ENCODE data around the gene CDH13. TPM values are rescaled to one million over a fixed set of nuclear protein-coding genes. Genes with fewer than 3 reads are reported as not detected.
A peak's percentile ranks its signal among the peaks of the same experiment; 100 is the strongest.

CDH13 gene
- total RNA-seq, 1 donor from 2014 or later, result not detected

GRCh38 chr16:83589576-83589975 lies 962.8 kb downstream of the CDH13 start:
- DNase-seq, result no peak
- no peaks in the 10 kb centered on the region for H3K27me3 Mint-ChIP-seq
- intact Hi-C loops (cut with micrococcal nuclease), result no loop called here
- H3K9me3 Mint-ChIP-seq, result peaks cover 4% of the 10 kb centered on the region
- no peaks in the 10 kb centered on the region for H3K36me3 Mint-ChIP-seq (ENCODE audit: low read depth)
- no peak overlapping the region for H3K27ac Mint-ChIP-seq
- H3K4me1 Mint-ChIP-seq, result no peaks in the 10 kb centered on the region
- no peak overlapping the region for H3K4me3 Mint-ChIP-seq

- H3K4me1 Mint-ChIP-seq, result no peaks in the 10 kb centered on the region
- DNase-seq, result no peak
- H3K9me3 Mint-ChIP-seq, result peaks cover 4% of the 10 kb centered on the region
- H3K4me3 Mint-ChIP-seq, result no peak overlapping the region
- H3K27ac Mint-ChIP-seq, result no peak overlapping the region
- H3K27me3 Mint-ChIP-seq, result no peaks in the 10 kb centered on the region
- no peaks in the 10 kb centered on the region for H3K36me3 Mint-ChIP-seq (ENCODE audit: low read depth)
- intact Hi-C loops (cut with micrococcal nuclease), result no loop called here
Measured at GRCh38 chr16:83592778-83593177, 966.0 kb downstream of the CDH13 start.

DNA sequence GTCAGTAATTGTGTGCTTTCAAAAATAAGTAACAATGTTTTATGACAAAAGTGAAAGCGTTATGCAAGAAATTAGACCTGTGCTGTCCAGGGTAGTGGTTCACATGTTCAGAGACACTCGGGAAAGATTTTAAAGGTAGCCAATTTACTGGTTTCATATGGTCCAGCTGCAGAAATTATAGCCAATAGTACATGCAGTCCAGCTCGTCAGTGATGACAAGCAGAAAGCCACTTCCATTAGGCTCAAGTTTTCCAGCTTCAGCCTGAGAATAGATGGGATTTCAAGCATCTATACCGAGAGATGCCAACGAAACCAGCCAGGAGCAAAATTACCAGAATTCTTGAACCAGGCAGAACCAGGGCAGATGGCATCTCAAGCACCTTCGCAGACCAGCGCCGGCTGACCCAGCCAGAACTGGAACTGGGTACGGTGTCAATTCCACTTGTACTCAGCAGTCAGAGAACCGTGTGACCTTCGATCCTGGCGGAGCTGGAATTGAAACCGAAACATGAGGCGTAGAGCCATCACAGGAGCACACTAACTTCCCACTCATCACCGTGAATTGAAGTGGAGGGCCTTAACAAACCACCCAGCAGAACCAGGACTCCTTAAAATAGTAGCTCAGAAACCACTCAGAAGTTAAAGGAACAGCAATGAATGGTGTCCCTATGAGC lies 973.2 kb downstream of the CDH13 start:
- no peaks in the 10 kb centered on the region for H3K4me1 Mint-ChIP-seq
- intact Hi-C loops (cut with micrococcal nuclease), result no loop called here
- no peak overlapping the region for H3K4me3 Mint-ChIP-seq
- no peak for DNase-seq
- no peak overlapping the region for H3K27ac Mint-ChIP-seq
- H3K36me3 Mint-ChIP-seq (ENCODE audit: low read depth), result no peaks in the 10 kb centered on the region
- H3K27me3 Mint-ChIP-seq, result no peaks in the 10 kb centered on the region
- no peaks in the 10 kb centered on the region for H3K9me3 Mint-ChIP-seq

DNA sequence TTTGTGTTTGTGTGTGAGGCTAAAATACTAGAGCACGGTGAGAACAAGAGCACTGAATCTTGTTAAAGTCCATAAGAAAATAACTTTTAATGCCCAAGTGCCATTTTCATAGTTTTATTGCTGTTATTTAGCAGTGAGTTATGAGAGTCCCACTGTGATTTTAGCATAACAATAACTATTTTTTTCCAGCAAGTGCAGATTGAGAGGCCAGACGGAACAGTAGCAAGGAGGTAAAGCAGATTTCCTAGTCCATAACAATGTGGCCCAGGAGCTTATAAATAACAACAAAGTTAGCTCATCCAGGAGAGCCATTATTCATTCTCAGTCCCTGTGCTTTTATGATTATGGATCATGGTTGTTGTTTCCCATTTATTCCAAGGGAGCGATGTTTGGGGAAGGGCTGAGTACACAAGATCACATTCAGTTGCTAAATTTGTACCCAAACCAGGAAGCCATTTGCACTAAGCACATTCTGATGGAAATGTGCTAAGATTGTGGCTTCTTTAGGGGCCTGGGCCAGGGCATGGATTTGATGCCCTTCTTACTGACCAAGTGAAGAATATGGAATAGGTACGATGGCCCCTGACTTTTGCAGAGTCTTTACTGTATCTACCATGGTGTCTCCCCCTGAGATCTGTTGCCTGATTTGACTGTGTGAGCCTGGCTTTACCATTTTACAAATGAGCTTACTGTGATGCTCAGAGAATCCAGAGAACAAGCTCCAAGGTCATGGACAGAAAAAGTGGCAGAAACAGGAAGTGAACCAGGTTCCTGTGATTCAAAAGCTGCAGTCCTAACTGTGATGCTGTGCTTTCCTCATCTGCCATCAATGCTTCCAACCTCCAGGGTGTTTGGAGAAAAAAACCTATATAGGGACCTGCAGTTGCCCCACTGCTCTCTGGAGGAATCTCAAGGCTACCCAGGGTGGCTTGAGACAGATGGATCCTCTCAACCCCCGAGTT lies 976.3 kb downstream of the CDH13 start:
- no peak for DNase-seq
- H3K9me3 Mint-ChIP-seq, result no peaks in the 10 kb centered on the region
- no peaks in the 10 kb centered on the region for H3K27me3 Mint-ChIP-seq
- intact Hi-C loops (cut with micrococcal nuclease), result no loop called here
- H3K4me3 Mint-ChIP-seq, result no peak overlapping the region
- H3K4me1 Mint-ChIP-seq, result no peaks in the 10 kb centered on the region
- no peak overlapping the region for H3K27ac Mint-ChIP-seq
- no peaks in the 10 kb centered on the region for H3K36me3 Mint-ChIP-seq (ENCODE audit: low read depth)

DNA sequence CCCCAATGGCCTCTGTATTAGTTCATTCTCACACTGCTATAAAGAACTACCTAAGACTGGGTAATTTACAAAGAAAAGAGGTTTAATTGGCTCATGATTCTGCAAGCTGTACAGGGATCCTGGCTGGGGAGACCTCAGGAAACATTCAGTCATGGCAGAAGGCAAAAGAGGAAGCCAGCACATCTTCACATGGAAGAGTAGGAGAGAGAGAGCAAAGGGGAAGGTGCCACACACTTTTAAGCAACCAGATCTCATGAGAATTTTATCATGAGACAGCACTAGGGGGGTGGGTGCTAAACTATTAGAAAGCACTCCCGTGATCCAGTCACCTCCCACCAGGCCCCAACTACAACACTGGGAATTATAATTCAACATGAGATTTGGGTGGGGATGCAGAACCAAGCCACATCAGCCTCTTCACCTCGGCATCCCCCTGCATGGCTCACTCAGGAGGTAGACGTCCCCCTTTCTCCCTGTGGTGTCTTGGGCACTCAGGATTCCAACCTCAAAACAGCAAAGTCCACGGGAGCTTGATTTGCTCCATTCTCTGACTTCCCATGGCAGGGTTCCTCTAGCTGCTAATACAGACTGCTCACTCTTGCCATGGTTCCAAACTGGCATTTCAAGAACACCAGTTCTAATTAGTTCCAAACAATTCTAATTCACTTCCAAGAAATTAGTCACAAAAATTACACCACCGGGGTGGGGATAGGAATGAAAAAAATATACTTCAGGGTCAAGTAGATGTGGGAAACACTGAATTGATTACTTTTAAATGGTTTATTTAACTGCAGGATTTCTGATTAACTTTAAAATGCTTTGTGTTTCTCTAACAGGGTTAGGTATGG lies 977.2 kb downstream of the CDH13 start:
- Mint-ChIP-seq H3K4me1 (no peaks in the 10 kb centered on the region), H3K4me3 (no peak overlapping the region), H3K27me3 (no peaks in the 10 kb centered on the region), H3K27ac (no peak overlapping the region), H3K36me3 (ENCODE audit: low read depth) (no peaks in the 10 kb centered on the region), H3K9me3 (no peaks in the 10 kb centered on the region)
- no peak for DNase-seq
- intact Hi-C loops (cut with micrococcal nuclease), result no loop called here

DNA sequence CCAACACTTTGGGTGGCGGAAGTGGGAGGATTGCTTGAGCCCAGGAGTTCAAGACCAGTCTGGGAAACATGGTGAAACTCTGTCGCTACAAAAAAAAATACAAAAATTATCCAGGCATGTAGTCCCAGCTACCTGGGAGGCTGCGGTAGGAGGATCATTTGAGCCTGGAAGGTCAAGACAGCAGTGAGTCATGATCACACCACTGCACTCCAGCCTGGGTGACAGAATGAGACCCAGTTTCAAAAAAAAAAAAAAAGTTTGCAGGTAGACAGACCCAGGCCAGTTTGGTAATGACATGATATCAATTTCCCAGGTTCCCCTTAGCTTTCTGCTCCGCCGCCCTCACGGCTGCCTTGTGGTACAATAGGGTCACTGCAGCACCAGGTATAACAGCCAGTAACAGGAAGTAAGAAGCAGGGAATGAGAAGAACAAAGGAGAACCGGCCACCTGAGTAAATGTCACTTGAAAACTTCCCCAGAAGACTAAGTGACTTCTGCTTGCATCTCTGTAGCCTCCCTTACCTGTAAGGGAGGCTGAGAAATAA lies 979.8 kb downstream of the CDH13 start:
- Mint-ChIP-seq H3K36me3 (ENCODE audit: low read depth) (no peaks in the 10 kb centered on the region), H3K27ac (no peak overlapping the region)

DNA sequence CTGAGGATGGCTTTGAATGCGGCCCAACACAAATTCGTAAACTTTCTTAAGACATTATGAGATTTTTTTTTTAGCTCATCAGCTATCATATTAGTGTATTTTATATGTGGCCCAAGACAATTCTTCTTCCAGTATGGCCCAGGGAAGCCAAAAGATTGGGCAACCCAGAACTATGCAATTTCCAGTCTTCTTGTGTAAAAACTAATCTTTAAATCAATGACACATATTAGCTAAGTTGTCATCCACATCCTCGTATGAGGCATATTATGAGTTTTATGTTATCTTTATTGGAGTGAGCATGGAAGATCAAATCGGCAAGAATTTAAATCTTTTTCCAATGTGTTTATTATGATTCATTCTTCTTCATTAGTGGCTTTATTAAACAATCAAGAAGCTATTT lies 982.4 kb downstream of the CDH13 start:
- no peak overlapping the region for H3K4me3 Mint-ChIP-seq
- H3K27me3 Mint-ChIP-seq, result no peaks in the 10 kb centered on the region
- DNase-seq, result no peak
- intact Hi-C loops (cut with micrococcal nuclease), result no loop called here
- no peaks in the 10 kb centered on the region for H3K36me3 Mint-ChIP-seq (ENCODE audit: low read depth)
- H3K27ac Mint-ChIP-seq, result no peak overlapping the region
- no peaks in the 10 kb centered on the region for H3K4me1 Mint-ChIP-seq
- no peaks in the 10 kb centered on the region for H3K9me3 Mint-ChIP-seq

More for the DNA sequence above, 979.8 kb downstream of the CDH13 start:
- intact Hi-C loops (cut with micrococcal nuclease), result no loop called here
- no peaks in the 10 kb centered on the region for H3K27me3 Mint-ChIP-seq
- H3K4me1 Mint-ChIP-seq, result no peaks in the 10 kb centered on the region
- no peak overlapping the region for H3K4me3 Mint-ChIP-seq
- DNase-seq, result no peak
- H3K9me3 Mint-ChIP-seq, result no peaks in the 10 kb centered on the region

GRCh38 chr16:83615141-83615952 lies 988.6 kb downstream of the CDH13 start:
- Mint-ChIP-seq H3K36me3 (ENCODE audit: low read depth) (no peaks in the 10 kb centered on the region), H3K27ac (no peak overlapping the region), H3K27me3 (no peaks in the 10 kb centered on the region), H3K9me3 (no peaks in the 10 kb centered on the region), H3K4me3 (no peak overlapping the region), H3K4me1 (no peaks in the 10 kb centered on the region)
- intact Hi-C loops (cut with micrococcal nuclease), result no loop called here
- no peak for DNase-seq

DNA sequence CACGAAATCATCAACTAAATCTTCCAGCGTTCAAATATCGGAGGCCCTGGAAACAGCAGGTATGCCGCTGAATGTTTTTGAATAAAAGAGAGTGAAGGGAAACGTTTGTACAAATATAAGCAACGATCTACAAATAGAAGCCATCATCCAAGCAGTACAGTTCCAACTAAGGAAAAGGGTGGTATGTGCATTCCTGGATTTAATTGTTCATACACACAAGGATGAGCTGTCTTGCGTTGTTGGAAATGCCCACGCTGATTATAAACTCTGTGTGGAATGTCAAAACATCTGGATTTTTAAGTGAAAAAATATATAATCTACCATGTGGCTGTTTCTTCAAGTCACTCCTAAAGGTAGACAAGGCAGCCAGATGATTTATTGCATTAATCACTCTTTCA lies 989.2 kb downstream of the CDH13 start:
- no peak for DNase-seq
- no peaks in the 10 kb centered on the region for H3K27me3 Mint-ChIP-seq
- H3K4me3 Mint-ChIP-seq, result no peak overlapping the region
- intact Hi-C loops (cut with micrococcal nuclease), result no loop called here
- no peaks in the 10 kb centered on the region for H3K36me3 Mint-ChIP-seq (ENCODE audit: low read depth)
- H3K4me1 Mint-ChIP-seq, result no peaks in the 10 kb centered on the region
- H3K9me3 Mint-ChIP-seq, result no peaks in the 10 kb centered on the region
- no peak overlapping the region for H3K27ac Mint-ChIP-seq

DNA sequence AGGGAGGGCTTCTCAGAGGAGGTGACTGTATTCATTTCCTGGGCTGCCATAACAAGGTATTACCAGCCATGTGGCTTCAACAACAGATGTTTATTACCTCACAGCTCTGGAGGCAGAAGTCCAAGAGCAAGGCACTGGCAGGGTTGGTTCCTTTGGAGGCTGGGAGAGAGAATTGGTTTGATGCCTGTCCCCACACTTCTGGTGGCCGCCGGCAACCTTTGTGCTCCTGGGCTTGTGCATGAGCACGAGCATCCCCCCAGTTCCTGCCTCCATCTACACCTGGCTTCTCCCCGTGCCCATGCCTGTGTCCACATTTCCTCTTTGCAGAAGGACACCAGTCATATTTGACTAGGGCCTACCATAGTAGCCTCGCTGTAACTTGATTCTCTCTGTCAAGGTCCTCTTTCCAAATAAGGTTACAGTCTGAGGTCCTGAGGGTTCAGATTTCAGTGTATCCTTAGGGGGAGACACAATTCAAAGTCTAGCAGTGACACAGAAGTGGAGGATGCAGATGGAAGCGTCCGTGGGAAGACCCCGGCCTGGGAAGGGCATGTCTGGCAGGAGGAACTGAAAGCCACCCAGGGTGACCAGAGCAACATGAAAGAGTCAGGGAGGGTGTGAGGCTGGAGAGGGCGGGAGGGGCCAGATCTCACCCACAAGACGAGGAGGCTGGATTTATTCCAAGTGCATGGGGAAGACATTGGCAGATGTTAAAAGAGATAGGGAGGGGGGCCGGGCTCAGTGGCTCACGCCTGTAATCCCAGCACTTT lies 992.8 kb downstream of the CDH13 start:
- Mint-ChIP-seq H3K36me3 (ENCODE audit: low read depth) (no peaks in the 10 kb centered on the region), H3K9me3 (no peaks in the 10 kb centered on the region), H3K27ac (no peak overlapping the region), H3K4me1 (no peaks in the 10 kb centered on the region), H3K4me3 (no peak overlapping the region), H3K27me3 (no peaks in the 10 kb centered on the region)
- intact Hi-C loops (cut with micrococcal nuclease), result no loop called here
- peak; percentile 39 for DNase-seq

GRCh38 chr16:83622010-83622409 lies 995.2 kb downstream of the CDH13 start:
- H3K4me1 Mint-ChIP-seq, result no peaks in the 10 kb centered on the region
- no peaks in the 10 kb centered on the region for H3K27me3 Mint-ChIP-seq
- intact Hi-C loops (cut with micrococcal nuclease), result no loop called here
- no peaks in the 10 kb centered on the region for H3K9me3 Mint-ChIP-seq
- H3K27ac Mint-ChIP-seq, result no peak overlapping the region
- peak; percentile 15 for DNase-seq
- H3K36me3 Mint-ChIP-seq (ENCODE audit: low read depth), result no peaks in the 10 kb centered on the region
- H3K4me3 Mint-ChIP-seq, result no peak overlapping the region

- no peak overlapping the region for H3K27ac Mint-ChIP-seq
- no peaks in the 10 kb centered on the region for H3K4me1 Mint-ChIP-seq
- no peaks in the 10 kb centered on the region for H3K36me3 Mint-ChIP-seq (ENCODE audit: low read depth)
- no peaks in the 10 kb centered on the region for H3K27me3 Mint-ChIP-seq
- H3K4me3 Mint-ChIP-seq, result no peak overlapping the region
- intact Hi-C loops (cut with micrococcal nuclease), result no loop called here
- DNase-seq, result peak; percentile 28
- H3K9me3 Mint-ChIP-seq, result no peaks in the 10 kb centered on the region
Measured at GRCh38 chr16:83623091-83623730, 996.4 kb downstream of the CDH13 start.
